Left lobe of liver (tissue), 2 donors: ENCODE data around the gene MACF1. TPM values are rescaled to one million over a fixed set of nuclear protein-coding genes. Genes with fewer than 3 reads are reported as not detected.

ENCODE experiments used
- ATAC-seq: fragments of 200-7000 bp; cut with Tn5 transposase; one replicate; pipeline ENCODE4 v1.9.1; 2020; ENCODE audit warnings: mild to moderate bottlenecking, moderate library complexity
- DNase-seq: peaks from one replicate; pipeline ENCODE4 v3.0.0-alpha.2; 2020; ENCODE audit warnings: low spot score
- total RNA-seq: library from RNA; stranded (reverse); gene quantifications from one replicate; pipeline ENCODE4 v1.2.1, GENCODE V29; 2021
- donor health status: DM: no; HTN: no; CAD: no; lungs with moderate emphysema.
- donor health status: DM: no; HTN: yes; CAD: no.

MACF1 gene
- total RNA-seq, 1 donor from 2014 or later, result 89.9 TPM

GRCh38 chr1:39344394-39345154 lies 140.1 kb downstream of the MACF1 start:
- DNase-seq, result no peak
- no peak for ATAC-seq

GRCh38 chr1:39346872-39347271 lies 142.4 kb downstream of the MACF1 start:
- no peak for ATAC-seq
- no peak for DNase-seq

- no peak for DNase-seq
- no peak for ATAC-seq
Observed at GRCh38 chr1:39348278-39348677, 143.8 kb downstream of the MACF1 start.

GRCh38 chr1:39352881-39353280 lies 148.4 kb downstream of the MACF1 start:
- ATAC-seq (no peak), DNase-seq (no peak)

- ATAC-seq (no peak), DNase-seq (no peak)
Observed at GRCh38 chr1:39354572-39354971, 150.1 kb downstream of the MACF1 start.

GRCh38 chr1:39358491-39358890 lies 154.0 kb downstream of the MACF1 start:
- ATAC-seq (peak; percentile 24), DNase-seq (no peak)

- DNase-seq (no peak), ATAC-seq (peak; percentile 26)
Observed at GRCh38 chr1:39359028-39359570, 154.6 kb downstream of the MACF1 start.

GRCh38 chr1:39360731-39361130 lies 156.2 kb downstream of the MACF1 start:
- no peak for DNase-seq
- ATAC-seq, result no peak

GRCh38 chr1:39361446-39361845 lies 157.0 kb downstream of the MACF1 start:
- DNase-seq (no peak), ATAC-seq (no peak)

GRCh38 chr1:39363267-39363666 lies 158.8 kb downstream of the MACF1 start:
- ATAC-seq (no peak), DNase-seq (no peak)

GRCh38 chr1:39368045-39368444 lies 163.6 kb downstream of the MACF1 start:
- no peak for DNase-seq
- ATAC-seq, result no peak

- ATAC-seq, result no peak
Observed at GRCh38 chr1:39369565-39369964, 165.1 kb downstream of the MACF1 start.

GRCh38 chr1:39370602-39371001 lies 166.1 kb downstream of the MACF1 start:
- peak; percentile 57 for ATAC-seq
- no peak for DNase-seq

More at GRCh38 chr1:39369565-39369964, 165.1 kb downstream of the MACF1 start:
- no peak for DNase-seq

- ATAC-seq (no peak), DNase-seq (no peak)
Observed at GRCh38 chr1:39372105-39372504, 167.6 kb downstream of the MACF1 start.

GRCh38 chr1:39376656-39377055 lies 172.2 kb downstream of the MACF1 start:
- no peak for ATAC-seq

GRCh38 chr1:39378377-39378776 lies 173.9 kb downstream of the MACF1 start:
- ATAC-seq (peak; percentile 96), DNase-seq (no peak)

More at GRCh38 chr1:39376656-39377055, 172.2 kb downstream of the MACF1 start:
- DNase-seq, result no peak

GRCh38 chr1:39379187-39379586 lies 174.7 kb downstream of the MACF1 start:
- DNase-seq (no peak), ATAC-seq (no peak)

GRCh38 chr1:39380036-39380435 lies 175.5 kb downstream of the MACF1 start:
- ATAC-seq, result no peak

GRCh38 chr1:39381839-39382238 lies 177.3 kb downstream of the MACF1 start:
- ATAC-seq (no peak), DNase-seq (no peak)

More at GRCh38 chr1:39380036-39380435, 175.5 kb downstream of the MACF1 start:
- DNase-seq, result no peak

GRCh38 chr1:39384305-39384704 lies 179.8 kb downstream of the MACF1 start:
- ATAC-seq, result no peak
- no peak for DNase-seq

GRCh38 chr1:39385067-39385988 lies 180.8 kb downstream of the MACF1 start:
- peak; percentile 61 for ATAC-seq

More at GRCh38 chr1:39385067-39385988, 180.8 kb downstream of the MACF1 start:
- no peak for DNase-seq
